Thyroid gland (tissue), 4 donors: ENCODE measurements around the gene CACNA1S. TPM values are rescaled to one million over a fixed set of nuclear protein-coding genes. Genes with fewer than 3 reads are reported as not detected.

Experiments
- DNase-seq, 2 donors: peaks; one replicate each; pipeline ENCODE4 v3.0.0-alpha.2; 2019
- H3K27ac ChIP-seq, 3 donors: fragments of 200-600 bp; sonication (generic); 1 replicate in 2 of 3; 2 replicates in 1 of 3; pipeline ENCODE4 v1.5.1; 2016 to 2019; ENCODE audit warnings: mild to moderate bottlenecking in 1 of 3, moderate library complexity in 1 of 3
- H3K27me3 ChIP-seq: fragments of 200-600 bp; sonication (generic); one replicate; pipeline ENCODE4 v1.5.1; 2019
- H3K36me3 ChIP-seq, 2 donors: fragments of 200-600 bp; sonication (generic); one replicate each; pipeline ENCODE4 v1.5.1; 2016 to 2019
- H3K4me1 ChIP-seq, 2 donors: fragments of 200-600 bp; sonication (generic); one replicate each; pipeline ENCODE4 v1.5.1; 2017 to 2019
- H3K4me3 ChIP-seq, 3 donors: fragments of 200-600 bp; sonication (generic); replicated peaks in 1 of 3; 1 replicate in 2 of 3; 2 replicates in 1 of 3; pipeline ENCODE4 v1.5.1; 2016; ENCODE audit warnings: mild to moderate bottlenecking in 1 of 3
- H3K9me3 ChIP-seq: fragments of 200-600 bp; sonication (generic); one replicate; pipeline ENCODE4 v1.5.1; 2017
- CTCF ChIP-seq, 6 experiments: fragments of 200-600 bp in 3 of 6; fragments of 450-650 bp in 3 of 6; sonication (generic) in 3 of 6; IDR thresholded peaks; one replicate each; pipeline ENCODE4 v1.5.1; 2016 to 2019; ENCODE audit warnings: antibody characterized with exemption in 6 of 6, mild to moderate bottlenecking in 2 of 6, inconsistent platforms in 1 of 6, moderate library complexity in 1 of 6
- POLR2A ChIP-seq, 2 donors: fragments of 450-650 bp; IDR thresholded peaks; one replicate each; pipeline ENCODE4 v1.6.1; 2017; ENCODE audit warnings: antibody characterized with exemption in 2 of 2, mild to moderate bottlenecking in 2 of 2, moderate library complexity in 1 of 2
- WGBS, 2 donors: methylation state at CpG; one replicate each; pipeline ENCODE4 v1.1.5; 2017; 5-methylcytosine and 5-hydroxymethylcytosine counted together
- intact Hi-C: fragments of 100-400 bp; cut with DNase I; formaldehyde crosslinking; loops from one replicate; pipeline ENCODE4 v1.15.1; 2023
- total RNA-seq, 4 donors: library from RNA; depleted of rRNA; stranded (reverse); fragments of >200 nt; gene quantifications; one replicate each; pipeline ENCODE4 v1.2.3, GENCODE V29; 2016

The CACNA1S gene
- total RNA-seq, 4 donors from 2014 or later, result not detected

DNA sequence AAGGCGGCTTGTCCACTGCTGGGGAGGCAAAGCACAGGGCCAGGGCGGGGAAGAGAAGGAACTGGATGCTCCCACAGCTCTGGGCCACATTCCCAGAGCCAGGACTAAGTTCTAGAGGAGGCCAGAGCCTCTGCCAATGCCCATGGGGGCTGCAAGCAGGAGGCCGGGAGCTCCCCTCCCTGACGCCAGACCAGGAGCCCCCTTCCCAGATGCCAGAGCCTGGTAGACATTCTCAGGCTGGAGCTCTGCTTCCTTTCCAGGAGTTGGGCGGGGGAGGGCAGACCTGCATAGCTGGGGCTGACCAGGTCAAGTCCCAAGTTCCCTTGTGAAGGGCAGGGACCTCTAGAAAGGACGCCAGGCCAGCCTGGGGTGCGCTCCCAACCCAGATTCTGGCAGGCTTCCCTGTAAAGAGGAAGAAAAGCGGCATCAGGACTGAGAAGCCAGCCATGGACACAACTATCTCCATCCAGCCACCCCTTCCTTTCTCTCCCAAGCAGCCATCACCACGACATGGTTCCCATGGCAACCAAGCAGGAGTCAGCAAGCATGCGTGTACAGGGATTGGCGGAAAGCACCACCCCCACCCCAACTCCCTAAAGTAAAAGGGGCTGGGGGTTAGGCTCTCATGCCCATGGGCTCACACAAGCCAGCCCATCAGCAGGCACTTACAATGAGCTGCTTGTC, 102.1 kb downstream of the CACNA1S start:
- no peaks in the 10 kb centered on the region for H3K36me3 ChIP-seq
- no peak overlapping the region for H3K27ac ChIP-seq
- H3K27me3 ChIP-seq, result no peaks in the 10 kb centered on the region
- intact Hi-C loops, result no loop called here
- no peak for DNase-seq
- TF ChIP-seq POLR2A (IDR thresholded peaks at IDR 0.05) (no peak), CTCF (IDR thresholded peaks at IDR 0.05) (no peak)
- WGBS, 2 donors, result 81 to 90% methylated on average over 8 of the region's 11 CpGs
- no peaks in the 10 kb centered on the region for H3K9me3 ChIP-seq
- peaks cover 0 to 4% of the 10 kb centered on the region in 2 donors for H3K4me1 ChIP-seq
- H3K4me3 ChIP-seq, result no peak overlapping the region

DNA sequence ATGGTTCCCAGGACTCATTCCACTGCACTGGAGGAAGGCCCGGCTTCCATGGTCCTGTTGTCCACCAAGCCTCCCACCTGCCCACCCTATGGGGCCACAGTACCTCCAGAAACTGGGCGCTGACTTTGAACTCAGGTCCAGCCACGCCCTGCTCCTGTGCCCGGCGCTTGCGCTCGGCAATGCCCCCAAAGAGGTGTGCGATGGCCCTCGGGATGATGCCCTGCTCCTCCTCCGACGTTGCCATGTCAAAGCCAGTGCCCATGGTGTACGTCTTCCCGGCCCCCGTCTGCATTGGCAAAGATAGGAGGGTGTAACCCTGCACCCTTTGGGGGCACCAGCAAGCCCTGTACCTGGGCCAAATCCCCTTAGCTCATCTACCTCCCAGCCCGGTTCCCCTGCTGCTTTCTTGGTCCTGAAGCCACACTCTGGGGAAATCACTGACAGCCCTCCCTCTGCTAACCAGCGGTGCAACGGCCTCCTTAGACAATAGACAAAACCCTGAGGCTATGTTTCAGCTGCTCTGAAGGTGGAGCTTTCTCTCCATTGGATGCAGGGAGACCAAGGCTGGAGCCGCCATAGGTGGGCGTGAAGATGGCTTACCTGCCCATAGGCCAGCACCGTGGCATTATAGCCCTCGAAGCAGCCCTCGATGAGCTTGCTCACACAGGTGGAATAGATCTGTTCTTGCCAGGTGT, 103.4 kb downstream of the CACNA1S start:
- TF ChIP-seq CTCF (IDR thresholded peaks at IDR 0.05) (no peak), POLR2A (IDR thresholded peaks at IDR 0.05) (no peak)
- H3K27me3 ChIP-seq, result no peaks in the 10 kb centered on the region
- intact Hi-C loops, result no loop called here
- 93 to 94% methylated on average over 17 to 18 of the region's 22 CpGs for WGBS, 2 donors
- no peak for DNase-seq
- H3K27ac ChIP-seq, result no peak overlapping the region
- H3K9me3 ChIP-seq, result no peaks in the 10 kb centered on the region
- H3K4me3 ChIP-seq, result no peak overlapping the region
- H3K4me1 ChIP-seq, result peaks cover 0 to 2% of the 10 kb centered on the region in 2 donors
- H3K36me3 ChIP-seq, result no peaks in the 10 kb centered on the region

DNA sequence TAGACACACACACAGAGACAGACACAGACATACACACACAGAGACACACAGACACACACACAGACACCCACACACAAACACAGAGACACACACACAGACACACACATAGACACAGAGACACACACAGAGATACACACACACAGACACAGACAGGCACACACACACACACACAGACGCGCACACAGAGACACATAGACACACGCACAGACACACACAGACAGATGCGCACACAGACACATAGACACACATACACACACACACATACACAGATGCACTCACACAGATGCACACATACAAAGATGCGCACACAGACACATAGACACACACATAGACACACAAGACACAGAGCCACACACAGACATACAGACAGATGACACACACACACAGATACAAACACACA, 104.7 kb downstream of the CACNA1S start:
- no peaks in the 10 kb centered on the region for H3K9me3 ChIP-seq
- no peak for DNase-seq
- no peaks in the 10 kb centered on the region for H3K4me1 ChIP-seq
- intact Hi-C loops, result no loop called here
- no peak for TF ChIP-seq CTCF (IDR thresholded peaks at IDR 0.05)
- TF ChIP-seq POLR2A (IDR thresholded peaks at IDR 0.05), result no peak
- H3K4me3 ChIP-seq, result no peak overlapping the region
- no peaks in the 10 kb centered on the region for H3K36me3 ChIP-seq
- no peak overlapping the region for H3K27ac ChIP-seq
- WGBS, 2 donors, result 94 to 95% methylated on average over 5 of the region's 5 CpGs
- H3K27me3 ChIP-seq, result no peaks in the 10 kb centered on the region

GRCh38 chr1:201006450-201006849, 105.8 kb downstream of the CACNA1S start:
- WGBS, 2 donors, result 53 to 65% methylated on average over 2 of the region's 2 CpGs
- Histone ChIP-seq H3K4me1 (no peaks in the 10 kb centered on the region), H3K9me3 (no peaks in the 10 kb centered on the region), H3K27me3 (no peaks in the 10 kb centered on the region), H3K36me3 (no peaks in the 10 kb centered on the region), H3K4me3 (no peak overlapping the region), H3K27ac (no peak overlapping the region)
- DNase-seq, result no peak
- intact Hi-C loops, result no loop called here
- TF ChIP-seq POLR2A (IDR thresholded peaks at IDR 0.05), result no peak
- no peak for TF ChIP-seq CTCF (IDR thresholded peaks at IDR 0.05)

- Histone ChIP-seq H3K9me3 (no peaks in the 10 kb centered on the region), H3K27ac (no peak overlapping the region), H3K27me3 (no peaks in the 10 kb centered on the region), H3K36me3 (no peaks in the 10 kb centered on the region), H3K4me3 (no peak overlapping the region), H3K4me1 (no peaks in the 10 kb centered on the region)
- TF ChIP-seq POLR2A (IDR thresholded peaks at IDR 0.05), result no peak
- TF ChIP-seq CTCF (IDR thresholded peaks at IDR 0.05), result no peak
- no peak for DNase-seq
- intact Hi-C loops, result no loop called here
- WGBS, 2 donors, result 93% methylated on average over 7 to 12 of the region's 14 CpGs
Measured at GRCh38 chr1:201004732-201005131, 107.5 kb downstream of the CACNA1S start.
